Measurements from ENCODE around the gene PCGF3.
"Not testable (repeated sequence)": the region's sequence is repeated elsewhere in the genome, so short reads cannot be mapped to it uniquely, and the experiment has no call there.

PCGF3 gene

GRCh38 chr4:772776-773175, 67.1 kb downstream of the PCGF3 start:
- peak in 1 of 2 experiments; percentile 8 for DNase-seq (ENCODE audit: low spot score in 2 of 2)
- in situ Hi-C loops (cut with MboI; ENCODE audit: low sequenced_read_pairs) = no loop called here
- no peaks in the 10 kb centered on the region for H3K9me3 ChIP-seq
- H3K4me3 ChIP-seq = no peak overlapping the region
- H3K4me1 ChIP-seq = peaks cover 4% of the 10 kb centered on the region; the same call in 1 of the 2 replicates
- H3K27me3 ChIP-seq (ENCODE audit: low read depth) = no peaks in the 10 kb centered on the region
- peaks cover 74% of the 10 kb centered on the region for H3K36me3 ChIP-seq (replicated peaks)

DNA sequence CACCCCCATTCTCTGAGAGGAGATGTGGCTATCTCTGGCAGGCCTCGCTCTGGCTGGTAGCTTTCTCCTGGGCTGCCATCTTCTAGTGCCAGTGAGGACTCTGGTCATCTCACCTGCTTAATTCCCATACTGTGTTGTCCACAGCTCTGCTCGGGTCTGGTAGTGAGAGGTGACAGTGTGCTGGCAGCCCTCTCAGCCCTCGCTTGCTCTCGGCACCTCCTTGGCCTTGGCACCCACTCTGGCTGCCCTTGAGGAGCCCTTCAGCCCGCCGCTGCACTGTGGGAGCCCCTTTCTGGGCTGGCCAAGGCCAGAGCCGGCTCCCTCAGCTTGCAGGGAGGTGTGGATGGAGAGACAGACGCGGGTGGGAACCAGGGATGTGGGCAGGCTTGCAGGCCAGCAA, 67.6 kb downstream of the PCGF3 start:
- DNase-seq (ENCODE audit: low spot score in 2 of 2) = no peak
- Histone ChIP-seq H3K4me1 (peaks cover 4% of the 10 kb centered on the region; the same call in 1 of the 2 replicates), H3K9me3 (no peaks in the 10 kb centered on the region), H3K27me3 (ENCODE audit: low read depth) (no peaks in the 10 kb centered on the region), H3K4me3 (no peak overlapping the region), H3K36me3 (replicated peaks) (peaks cover 75% of the 10 kb centered on the region)
- in situ Hi-C loops (cut with MboI; ENCODE audit: low sequenced_read_pairs) = no loop called here

- H3K4me3 ChIP-seq; DNase-seq (ENCODE audit: low spot score in 2 of 2); H3K4me1 ChIP-seq; H3K27me3 ChIP-seq (ENCODE audit: low read depth); in situ Hi-C loops (cut with MboI; ENCODE audit: low sequenced_read_pairs); H3K9me3 ChIP-seq: not testable (repeated sequence)
- peaks cover 77% of the 10 kb centered on the region for H3K36me3 ChIP-seq (replicated peaks)
These were observed 68.9 kb downstream of the PCGF3 start for GRCh38 chr4:774419-775092.

DNA sequence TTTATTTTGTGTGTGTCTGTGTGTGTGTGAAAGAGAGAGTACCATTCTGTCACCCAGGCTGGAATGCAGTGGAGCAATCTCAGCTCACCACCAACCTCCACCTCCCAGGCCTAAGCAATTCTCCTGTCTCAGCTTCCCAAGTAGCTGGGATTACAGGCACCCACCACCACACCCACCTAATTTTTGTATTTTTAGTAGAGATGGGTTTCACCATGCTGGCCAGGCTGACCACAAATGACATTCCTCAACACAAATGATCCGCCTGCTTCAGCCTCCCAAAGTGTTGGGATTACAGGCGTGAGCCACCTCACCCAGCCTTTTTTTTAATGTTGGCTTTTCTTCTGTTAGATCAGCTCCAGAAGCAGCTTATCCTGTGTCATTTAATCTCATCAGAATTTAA, 69.9 kb downstream of the PCGF3 start:
- peak in 1 of 2 experiments; percentile 6 for DNase-seq (ENCODE audit: low spot score in 2 of 2)
- in situ Hi-C loops (cut with MboI; ENCODE audit: low sequenced_read_pairs); H3K27me3 ChIP-seq (ENCODE audit: low read depth); H3K9me3 ChIP-seq; H3K4me3 ChIP-seq; H3K4me1 ChIP-seq: not testable (repeated sequence)
- H3K36me3 ChIP-seq (replicated peaks) = peaks cover 77% of the 10 kb centered on the region

- H3K27me3 ChIP-seq (ENCODE audit: low read depth) = no peaks in the 10 kb centered on the region
- H3K36me3 ChIP-seq (replicated peaks) = peaks cover 77% of the 10 kb centered on the region
- DNase-seq (ENCODE audit: low spot score in 2 of 2) = no peak
- peaks cover 7% of the 10 kb centered on the region; the same call in 1 of the 2 replicates for H3K4me1 ChIP-seq
- H3K9me3 ChIP-seq = no peaks in the 10 kb centered on the region
- no peak overlapping the region for H3K4me3 ChIP-seq
- in situ Hi-C loops (cut with MboI; ENCODE audit: low sequenced_read_pairs) = no loop called here
These were observed 71.3 kb downstream of the PCGF3 start for GRCh38 chr4:776743-777441.

GRCh38 chr4:777520-778262, 72.1 kb downstream of the PCGF3 start:
- Histone ChIP-seq H3K9me3 (no peaks in the 10 kb centered on the region), H3K4me3 (no peak overlapping the region), H3K4me1 (peaks cover 12% of the 10 kb centered on the region), H3K36me3 (replicated peaks) (peaks cover 77% of the 10 kb centered on the region), H3K27me3 (ENCODE audit: low read depth) (no peaks in the 10 kb centered on the region)
- in situ Hi-C loops (cut with MboI; ENCODE audit: low sequenced_read_pairs) = no loop called here
- no peak for DNase-seq (ENCODE audit: low spot score in 2 of 2)

DNA sequence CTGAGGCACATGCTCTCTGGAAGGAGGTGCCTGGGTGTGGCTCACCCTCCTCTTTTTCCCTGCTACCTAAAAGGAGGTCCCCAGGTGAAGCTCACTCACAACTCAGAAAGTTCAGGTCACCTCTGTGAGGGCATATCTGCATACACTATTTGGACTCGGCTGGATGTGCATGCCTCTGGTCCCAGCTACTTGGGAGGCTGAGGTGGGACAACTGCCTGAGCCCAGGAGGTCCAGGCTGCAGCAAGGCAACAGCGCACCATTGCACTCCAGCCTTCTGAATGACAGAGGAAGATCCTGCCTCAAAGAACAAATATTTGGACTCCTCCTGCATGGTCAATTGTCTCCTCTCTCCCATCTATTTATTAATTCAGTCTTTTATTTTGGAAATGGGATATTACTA, 73.9 kb downstream of the PCGF3 start:
- Histone ChIP-seq H3K27me3 (ENCODE audit: low read depth) (no peaks in the 10 kb centered on the region), H3K36me3 (replicated peaks) (peaks cover 63% of the 10 kb centered on the region), H3K9me3 (no peaks in the 10 kb centered on the region), H3K4me3 (no peak overlapping the region), H3K4me1 (peaks cover 12% of the 10 kb centered on the region)
- in situ Hi-C loops (cut with MboI; ENCODE audit: low sequenced_read_pairs) = no loop called here
- no peak for DNase-seq (ENCODE audit: low spot score in 2 of 2)

GRCh38 chr4:780255-780654, 74.6 kb downstream of the PCGF3 start:
- Histone ChIP-seq H3K36me3 (replicated peaks) (peaks cover 59% of the 10 kb centered on the region), H3K4me1 (peaks cover 12% of the 10 kb centered on the region), H3K4me3 (peak overlapping the region; percentile 99)
- DNase-seq (ENCODE audit: low spot score in 2 of 2); in situ Hi-C loops (cut with MboI; ENCODE audit: low sequenced_read_pairs); H3K9me3 ChIP-seq; H3K27me3 ChIP-seq (ENCODE audit: low read depth): not testable (repeated sequence)

DNA sequence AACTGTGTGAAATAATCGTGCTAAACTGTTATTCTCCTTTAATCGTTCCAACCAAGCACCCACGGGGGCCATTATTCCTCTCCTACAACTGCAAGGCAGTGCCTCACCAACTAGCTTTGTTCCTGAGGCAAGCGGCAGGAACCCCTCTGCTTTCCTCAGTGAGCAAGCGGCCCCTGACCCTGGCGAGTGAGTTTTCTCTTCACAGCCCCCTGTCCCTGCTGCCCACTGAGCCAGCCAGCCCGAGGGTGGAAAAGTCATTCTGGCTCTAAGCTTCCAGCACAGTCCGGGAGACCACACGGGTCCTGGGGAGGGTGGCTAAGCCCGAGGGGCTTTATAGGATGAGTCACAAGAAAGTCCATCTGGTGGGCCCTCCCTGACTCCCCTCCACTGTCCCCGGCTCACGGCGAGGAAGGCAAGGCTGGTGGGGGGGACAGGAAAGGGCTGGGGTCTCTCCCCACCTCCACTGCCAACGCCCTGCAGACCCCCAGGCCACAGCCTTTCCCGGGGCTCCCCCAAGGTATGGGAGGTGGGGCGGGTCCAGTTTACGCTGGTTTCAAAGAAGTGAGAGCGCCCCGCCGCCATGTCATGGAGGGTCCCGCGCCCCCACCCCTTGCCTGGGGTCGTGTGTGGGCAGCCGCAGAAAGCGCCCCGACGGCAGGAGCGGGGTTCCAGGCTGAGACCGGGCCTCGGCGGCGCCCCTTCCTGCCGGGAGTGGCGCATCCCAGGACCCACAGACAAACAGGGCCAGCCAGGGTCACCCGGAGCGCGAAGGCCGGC, 75.3 kb downstream of the PCGF3 start:
- peak in 1 of 2 experiments; percentile 15 for DNase-seq (ENCODE audit: low spot score in 2 of 2)
- Histone ChIP-seq H3K4me3 (peak overlapping the region; percentile 99), H3K36me3 (replicated peaks) (peaks cover 53% of the 10 kb centered on the region)

GRCh38 chr4:781493-782216, 76.0 kb downstream of the PCGF3 start:
- in situ Hi-C loops (cut with MboI; ENCODE audit: low sequenced_read_pairs) = no loop called here
- no peaks in the 10 kb centered on the region for H3K27me3 ChIP-seq (ENCODE audit: low read depth)
- H3K36me3 ChIP-seq (replicated peaks) = peaks cover 45% of the 10 kb centered on the region
- peak; percentile 95 to 100 for DNase-seq (ENCODE audit: low spot score in 2 of 2)
- H3K4me1 ChIP-seq = peaks cover 12% of the 10 kb centered on the region
- peak overlapping the region; percentile 99 for H3K4me3 ChIP-seq
- H3K9me3 ChIP-seq = no peaks in the 10 kb centered on the region

More for the DNA sequence above, 75.3 kb downstream of the PCGF3 start:
- H3K4me1 ChIP-seq = peaks cover 12% of the 10 kb centered on the region
- H3K9me3 ChIP-seq = no peaks in the 10 kb centered on the region
- in situ Hi-C loops (cut with MboI; ENCODE audit: low sequenced_read_pairs) = no loop called here
- no peaks in the 10 kb centered on the region for H3K27me3 ChIP-seq (ENCODE audit: low read depth)

GRCh38 chr4:784401-785331, 79.0 kb downstream of the PCGF3 start:
- peak in 1 of 2 experiments; percentile 7 for DNase-seq (ENCODE audit: low spot score in 2 of 2)
- peaks cover 18% of the 10 kb centered on the region for H3K36me3 ChIP-seq (replicated peaks)
- H3K4me3 ChIP-seq = no peak overlapping the region
- H3K27me3 ChIP-seq (ENCODE audit: low read depth) = no peaks in the 10 kb centered on the region
- in situ Hi-C loops (cut with MboI; ENCODE audit: low sequenced_read_pairs) = no loop called here
- peaks cover 12% of the 10 kb centered on the region for H3K4me1 ChIP-seq
- H3K9me3 ChIP-seq = no peaks in the 10 kb centered on the region

Data from HAP-1 (cell line).